Endodermal cell (in vitro differentiated cells): ENCODE data around the gene RTF2. TPM values are rescaled to one million over a fixed set of nuclear protein-coding genes. Genes with fewer than 3 reads are reported as not detected.
A peak's percentile ranks its signal among the peaks of the same experiment; 100 is the strongest.

Experiments
- DNase-seq: peaks from one replicate; pipeline ENCODE4 v3.0.0-alpha.2; 2017
- H3K27ac ChIP-seq: 2 replicates; pipeline ENCODE4 v1.5.1; 2013; ENCODE audit warnings: mild to moderate bottlenecking, low read depth, low read length, moderate library complexity
- H3K27me3 ChIP-seq: 2 replicates; pipeline ENCODE4 v1.6.1; 2013; ENCODE audit warnings: mild to moderate bottlenecking, low read length, moderate library complexity; ENCODE audit not compliant: insufficient read depth, control insufficient read depth, poor library complexity, severe bottlenecking
- H3K36me3 ChIP-seq: 2 replicates; pipeline ENCODE4 v1.7.0; 2013; ENCODE audit warnings: mild to moderate bottlenecking, low read length, moderate library complexity; ENCODE audit not compliant: control insufficient read depth, insufficient read depth
- H3K4me1 ChIP-seq: one replicate; pipeline ENCODE4 v1.7.0; 2013; ENCODE audit warnings: low read length; ENCODE audit not compliant: control insufficient read depth, insufficient read depth
- H3K4me3 ChIP-seq: 2 replicates; pipeline ENCODE4 v1.5.1; 2013; ENCODE audit warnings: mild to moderate bottlenecking, low read length, moderate library complexity
- H3K9ac ChIP-seq: 2 replicates; pipeline ENCODE4 v1.6.1; 2013; ENCODE audit warnings: mild to moderate bottlenecking, low read length, moderate library complexity; ENCODE audit not compliant: poor library complexity, severe bottlenecking; ENCODE audit errors: extremely low read depth
- H3K9me3 ChIP-seq: 2 replicates; pipeline ENCODE4 v1.6.1; 2013; ENCODE audit warnings: mild to moderate bottlenecking, low read length, moderate library complexity; ENCODE audit not compliant: control insufficient read depth
- H3K27ac Mint-ChIP-seq: 2 replicates; pipeline ENCODE4 v1.8.0; 2020; ENCODE audit warnings: mixed read lengths
- H3K27me3 Mint-ChIP-seq: 2 replicates; pipeline ENCODE4 v1.8.0; 2021; ENCODE audit warnings: mild to moderate bottlenecking, mixed read lengths; ENCODE audit not compliant: insufficient read depth
- H3K36me3 Mint-ChIP-seq: 2 replicates; pipeline ENCODE4 v1.8.0; 2020; ENCODE audit warnings: low read depth, mixed read lengths
- H3K4me1 Mint-ChIP-seq: 2 replicates; pipeline ENCODE4 v1.8.0; 2020; ENCODE audit warnings: mixed read lengths
- H3K4me3 Mint-ChIP-seq: 2 replicates; pipeline ENCODE4 v1.8.0; 2020; ENCODE audit warnings: mild to moderate bottlenecking, moderate library complexity, mixed read lengths
- H3K9me3 Mint-ChIP-seq: 2 replicates; pipeline ENCODE4 v1.8.0; 2020; ENCODE audit warnings: mild to moderate bottlenecking, mixed read lengths
- WGBS, 2 experiments: methylation state at CpG; one replicate each; pipeline versions ENCODE4 v1.1.5 to v1.1.7; 2013; ENCODE audit warnings: missing lambda C conversion rate in 2 of 2, mixed read lengths in 1 of 2; ENCODE audit not compliant: insufficient coverage in 1 of 2, insufficient read length in 1 of 2; 5-methylcytosine and 5-hydroxymethylcytosine counted together
- total RNA-seq, 2 donors: library from RNA; stranded (reverse); fragmentation: NEBNext Ultra II Directional in 1 of 2; extraction: Animal tissue kit (Norgen Biotek cat#: 25700) in 1 of 2; gene quantifications; 2 replicates in 1 of 2; 3 replicates in 1 of 2; pipeline ENCODE4 v1.2.1, GENCODE V29; 2021
- TF ChIP-seq, protein P1 (sequence below): fragments of 200-600 bp; sonication (generic); conservative IDR thresholded peaks from 2 replicates; pipeline ENCODE4 v1.5.0; 2021; ENCODE audit warnings: antibody characterized with exemption, mild to moderate bottlenecking

The RTF2 gene
- total RNA-seq, 2 donors from 2014 or later = 63.0 to 65.1 TPM

DNA sequence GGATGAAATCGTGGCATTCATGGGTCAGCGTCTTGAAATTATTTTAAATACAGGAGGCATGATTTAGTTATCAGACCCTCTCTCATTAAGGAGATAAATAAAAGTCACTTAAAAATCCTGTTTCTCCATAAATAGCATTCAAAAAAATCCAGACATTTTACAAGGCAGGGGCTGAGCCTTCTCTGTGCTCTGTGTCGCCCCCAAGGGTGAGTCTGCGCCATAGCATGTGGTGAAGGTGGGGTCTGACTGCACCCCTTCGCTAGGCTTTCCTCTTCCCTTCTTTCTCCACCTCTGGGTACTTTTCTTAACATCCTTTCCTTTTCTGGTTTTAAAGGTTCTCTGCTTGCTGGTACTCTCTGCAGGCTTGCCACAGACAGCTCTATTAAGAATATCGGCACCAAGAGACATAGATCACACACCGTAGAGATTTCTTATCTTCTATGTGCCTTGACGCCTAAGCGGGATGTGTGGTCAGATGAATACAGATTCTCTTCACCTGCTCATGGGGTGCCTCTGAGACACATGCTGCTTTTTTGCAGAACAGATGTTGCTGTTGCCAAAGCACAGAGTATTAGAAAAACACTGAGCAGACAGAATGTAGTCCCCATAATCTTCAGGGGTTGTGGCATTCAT is 36.1 kb downstream of the RTF2 start:
- Mint-ChIP-seq H3K36me3 (peaks cover 9% of the 10 kb centered on the region), H3K27ac (no peak overlapping the region), H3K9me3 (no peaks in the 10 kb centered on the region), H3K27me3 (no peaks in the 10 kb centered on the region), H3K4me3 (no peak overlapping the region), H3K4me1 (no peaks in the 10 kb centered on the region)
- Histone ChIP-seq H3K27me3 (no peaks in the 10 kb centered on the region), H3K9ac (no peak overlapping the region), H3K27ac (no peak overlapping the region), H3K9me3 (no peaks in the 10 kb centered on the region), H3K36me3 (peaks cover 16% of the 10 kb centered on the region), H3K4me3 (no peak overlapping the region), H3K4me1 (no peaks in the 10 kb centered on the region)
- TF ChIP-seq, protein P1, sequence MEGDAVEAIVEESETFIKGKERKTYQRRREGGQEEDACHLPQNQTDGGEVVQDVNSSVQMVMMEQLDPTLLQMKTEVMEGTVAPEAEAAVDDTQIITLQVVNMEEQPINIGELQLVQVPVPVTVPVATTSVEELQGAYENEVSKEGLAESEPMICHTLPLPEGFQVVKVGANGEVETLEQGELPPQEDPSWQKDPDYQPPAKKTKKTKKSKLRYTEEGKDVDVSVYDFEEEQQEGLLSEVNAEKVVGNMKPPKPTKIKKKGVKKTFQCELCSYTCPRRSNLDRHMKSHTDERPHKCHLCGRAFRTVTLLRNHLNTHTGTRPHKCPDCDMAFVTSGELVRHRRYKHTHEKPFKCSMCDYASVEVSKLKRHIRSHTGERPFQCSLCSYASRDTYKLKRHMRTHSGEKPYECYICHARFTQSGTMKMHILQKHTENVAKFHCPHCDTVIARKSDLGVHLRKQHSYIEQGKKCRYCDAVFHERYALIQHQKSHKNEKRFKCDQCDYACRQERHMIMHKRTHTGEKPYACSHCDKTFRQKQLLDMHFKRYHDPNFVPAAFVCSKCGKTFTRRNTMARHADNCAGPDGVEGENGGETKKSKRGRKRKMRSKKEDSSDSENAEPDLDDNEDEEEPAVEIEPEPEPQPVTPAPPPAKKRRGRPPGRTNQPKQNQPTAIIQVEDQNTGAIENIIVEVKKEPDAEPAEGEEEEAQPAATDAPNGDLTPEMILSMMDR = peak; percentile 80
- DNase-seq = peak; percentile 67
- 87 to 100% methylated on average over 6 to 9 of the region's 9 CpGs for WGBS, 2 experiments

DNA sequence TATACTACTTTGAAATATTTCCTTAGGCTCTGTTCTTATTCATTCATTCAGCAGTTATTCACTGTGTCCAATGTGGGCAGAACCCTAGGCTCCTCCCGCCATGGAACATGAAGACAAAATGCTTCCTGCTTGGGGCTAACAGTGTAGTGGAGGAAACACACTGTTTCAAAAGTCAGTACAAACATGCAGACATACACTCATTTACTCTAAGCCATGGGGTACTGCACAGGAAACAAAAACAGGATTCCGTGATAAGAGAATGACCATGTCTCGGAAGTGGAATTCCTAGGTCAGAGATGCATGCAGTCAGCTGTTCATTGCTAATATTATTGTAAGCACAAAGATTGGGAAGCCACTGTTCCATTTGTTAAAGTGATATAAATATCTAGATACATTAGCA is 37.7 kb downstream of the RTF2 start:
- no peak overlapping the region for H3K9ac ChIP-seq
- no peaks in the 10 kb centered on the region for H3K4me1 Mint-ChIP-seq
- no peaks in the 10 kb centered on the region for H3K9me3 Mint-ChIP-seq
- 83 to 93% methylated on average over 2 to 3 of the region's 3 CpGs for WGBS, 2 experiments
- H3K9me3 ChIP-seq = no peaks in the 10 kb centered on the region
- peaks cover 13% of the 10 kb centered on the region for H3K36me3 ChIP-seq
- no peak overlapping the region for H3K27ac ChIP-seq
- no peak for DNase-seq
- TF ChIP-seq, protein P1 = no peak
- H3K27ac Mint-ChIP-seq = no peak overlapping the region
- no peaks in the 10 kb centered on the region for H3K27me3 ChIP-seq
- H3K27me3 Mint-ChIP-seq = no peaks in the 10 kb centered on the region
- H3K4me1 ChIP-seq = no peaks in the 10 kb centered on the region
- H3K36me3 Mint-ChIP-seq = peaks cover 10% of the 10 kb centered on the region
- H3K4me3 ChIP-seq = no peak overlapping the region
- no peak overlapping the region for H3K4me3 Mint-ChIP-seq

DNA sequence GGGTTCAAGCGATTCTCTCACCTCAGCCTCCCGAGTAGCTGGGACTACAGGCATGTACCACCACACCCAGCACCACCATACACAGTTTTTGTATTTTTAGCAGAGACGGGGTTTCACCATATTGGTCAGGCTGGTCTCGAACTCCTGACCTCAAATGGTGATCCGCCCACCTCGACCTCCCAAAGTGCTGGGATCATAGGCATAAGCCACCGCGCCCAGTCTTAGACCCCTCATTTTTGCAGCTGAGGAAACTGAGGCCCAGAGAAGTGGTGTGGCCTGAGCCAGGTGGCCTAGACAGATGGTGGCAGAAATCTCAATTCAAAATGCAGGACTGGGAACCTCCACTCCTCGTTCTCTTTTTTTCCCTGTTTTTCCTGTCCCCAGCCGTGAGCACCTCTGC is 43.5 kb downstream of the RTF2 start:
- TF ChIP-seq, protein P1 = no peak
- H3K27me3 ChIP-seq = no peaks in the 10 kb centered on the region
- DNase-seq = no peak
- no peaks in the 10 kb centered on the region for H3K4me1 ChIP-seq
- H3K4me3 ChIP-seq = no peak overlapping the region
- no peak overlapping the region for H3K9ac ChIP-seq
- no peak overlapping the region for H3K27ac ChIP-seq
- no peak overlapping the region for H3K27ac Mint-ChIP-seq
- no peaks in the 10 kb centered on the region for H3K27me3 Mint-ChIP-seq
- H3K4me3 Mint-ChIP-seq = no peak overlapping the region
- H3K9me3 Mint-ChIP-seq = no peaks in the 10 kb centered on the region
- H3K36me3 Mint-ChIP-seq = peaks cover 25% of the 10 kb centered on the region
- no peaks in the 10 kb centered on the region for H3K4me1 Mint-ChIP-seq
- H3K9me3 ChIP-seq = no peaks in the 10 kb centered on the region
- peaks cover 22% of the 10 kb centered on the region for H3K36me3 ChIP-seq
- 88 to 95% methylated on average over 8 to 10 of the region's 10 CpGs for WGBS, 2 experiments
